ENCODE data around the gene ADAP1.
"Not testable (repeated sequence)": the region's sequence is repeated elsewhere in the genome, so short reads cannot be mapped to it uniquely, and the experiment has no call there.

Gene ADAP1

GRCh38 chr7:961546-962400, 7.3 kb upstream of the ADAP1 start:
- Histone ChIP-seq H3K27ac (no peak overlapping the region), H3K36me3 (replicated peaks) (peaks cover 5% of the 10 kb centered on the region), H3K4me3 (ENCODE audit: low read depth, low read length) (no peak overlapping the region), H3K27me3 (replicated peaks) (no peaks in the 10 kb centered on the region)
- TF ChIP-seq CTCF (IDR thresholded peaks at IDR 0.05; ENCODE audit: low read depth, low read length, missing control alignments) = no peak
- no peak for DNase-seq
- in situ Hi-C loops (cut with HindIII; ENCODE audit: low pct_ligation_motif_present, low sequenced_read_pairs) = no loop called here

- DNase-seq; in situ Hi-C loops (cut with HindIII; ENCODE audit: low pct_ligation_motif_present, low sequenced_read_pairs); H3K27me3 ChIP-seq (replicated peaks); H3K4me3 ChIP-seq (ENCODE audit: low read depth, low read length); H3K27ac ChIP-seq; H3K36me3 ChIP-seq (replicated peaks): not testable (repeated sequence)
These were observed 6.5 kb upstream of the ADAP1 start for GRCh38 chr7:960972-961371.

GRCh38 chr7:960269-960871, 5.9 kb upstream of the ADAP1 start:
- Histone ChIP-seq H3K27me3 (replicated peaks) (no peaks in the 10 kb centered on the region), H3K4me3 (ENCODE audit: low read depth, low read length) (no peak overlapping the region), H3K36me3 (replicated peaks) (no peaks in the 10 kb centered on the region), H3K27ac (no peak overlapping the region)
- in situ Hi-C loops (cut with HindIII; ENCODE audit: low pct_ligation_motif_present, low sequenced_read_pairs) = no loop called here
- no peak for DNase-seq
- TF ChIP-seq CTCF (IDR thresholded peaks at IDR 0.05; ENCODE audit: low read depth, low read length, missing control alignments) = no peak

- DNase-seq; in situ Hi-C loops (cut with HindIII; ENCODE audit: low pct_ligation_motif_present, low sequenced_read_pairs); H3K36me3 ChIP-seq (replicated peaks); H3K27me3 ChIP-seq (replicated peaks); H3K27ac ChIP-seq; H3K4me3 ChIP-seq (ENCODE audit: low read depth, low read length): not testable (repeated sequence)
These were observed 5.3 kb upstream of the ADAP1 start for GRCh38 chr7:959740-960139.

GRCh38 chr7:959271-959670, 4.8 kb upstream of the ADAP1 start:
- no peak for TF ChIP-seq CTCF (IDR thresholded peaks at IDR 0.05; ENCODE audit: low read depth, low read length, missing control alignments)
- no peaks in the 10 kb centered on the region for H3K27me3 ChIP-seq (replicated peaks)
- H3K27ac ChIP-seq = no peak overlapping the region
- in situ Hi-C loops (cut with HindIII; ENCODE audit: low pct_ligation_motif_present, low sequenced_read_pairs) = no loop called here
- H3K36me3 ChIP-seq (replicated peaks) = no peaks in the 10 kb centered on the region
- no peak for DNase-seq
- H3K4me3 ChIP-seq (ENCODE audit: low read depth, low read length) = no peak overlapping the region

- Histone ChIP-seq H3K27ac (no peak overlapping the region), H3K36me3 (replicated peaks) (no peaks in the 10 kb centered on the region), H3K27me3 (replicated peaks) (peaks cover 2% of the 10 kb centered on the region), H3K4me3 (ENCODE audit: low read depth, low read length) (no peak overlapping the region)
- no peak for TF ChIP-seq CTCF (IDR thresholded peaks at IDR 0.05; ENCODE audit: low read depth, low read length, missing control alignments)
- DNase-seq = no peak
- in situ Hi-C loops (cut with HindIII; ENCODE audit: low pct_ligation_motif_present, low sequenced_read_pairs) = no loop called here
These were observed 4.0 kb upstream of the ADAP1 start for GRCh38 chr7:958221-959200.
